Stimulated activated CD8-positive, alpha-beta memory T cell treated with anti-CD3 and anti-CD28 coated beads, Interleukin-15, amount 100 ng/mL, for 24 hours (primary cell): ENCODE data around the gene CA5A.

ENCODE experiments used
- DNase-seq: peaks from one replicate; pipeline ENCODE4 v3.0.0-alpha.2; 2020; ENCODE audit warnings: low read depth

The CA5A gene

GRCh38 chr16:87847785-87848675 is 88.3 kb downstream of the CA5A start:
- DNase-seq, result no peak

- no peak for DNase-seq
Measured at GRCh38 chr16:87847467-87847784, 88.9 kb downstream of the CA5A start.

GRCh38 chr16:87846705-87847466 is 89.4 kb downstream of the CA5A start:
- DNase-seq, result no peak

- DNase-seq, result no peak
Measured at GRCh38 chr16:87845807-87846619, 90.3 kb downstream of the CA5A start.

GRCh38 chr16:87845213-87845612 is 91.1 kb downstream of the CA5A start:
- no peak for DNase-seq

- no peak for DNase-seq
Measured at GRCh38 chr16:87844809-87845208, 91.5 kb downstream of the CA5A start.

GRCh38 chr16:87844120-87844733 is 92.1 kb downstream of the CA5A start:
- DNase-seq, result no peak

GRCh38 chr16:87843678-87844105 is 92.6 kb downstream of the CA5A start:
- DNase-seq, result no peak

GRCh38 chr16:87842209-87842869 is 94.0 kb downstream of the CA5A start:
- DNase-seq, result no peak

- no peak for DNase-seq
Measured at GRCh38 chr16:87841340-87842208, 94.8 kb downstream of the CA5A start.

- no peak for DNase-seq
Measured at GRCh38 chr16:87840271-87840978, 95.9 kb downstream of the CA5A start.

GRCh38 chr16:87839542-87840270 is 96.6 kb downstream of the CA5A start:
- DNase-seq, result no peak

- no peak for DNase-seq
Measured at GRCh38 chr16:87838643-87839541, 97.4 kb downstream of the CA5A start.
